ENCODE results near the gene CHD1.

The CHD1 gene

GRCh38 chr5:98907951-98908350 is 20.9 kb downstream of the CHD1 start:
- peaks cover 2% of the 10 kb centered on the region for H3K4me1 ChIP-seq (ENCODE audit: control insufficient read depth, insufficient read depth, low read length)
- H3K36me3 ChIP-seq (ENCODE audit: control insufficient read depth, insufficient read depth, low read length) = no peaks in the 10 kb centered on the region
- H3K27ac ChIP-seq (ENCODE audit: low read depth, low read length) = no peak overlapping the region
- H3K4me3 ChIP-seq (ENCODE audit: low read length) = no peak overlapping the region
- no peak overlapping the region for H3K9ac ChIP-seq (ENCODE audit: low read length)
- no peaks in the 10 kb centered on the region for H3K27me3 ChIP-seq (ENCODE audit: control insufficient read depth, insufficient read depth, low read length)

- H3K27ac ChIP-seq (ENCODE audit: low read depth, low read length) = no peak overlapping the region
- peaks cover 2% of the 10 kb centered on the region for H3K4me1 ChIP-seq (ENCODE audit: control insufficient read depth, insufficient read depth, low read length)
- no peak overlapping the region for H3K4me3 ChIP-seq (ENCODE audit: low read length)
- no peaks in the 10 kb centered on the region for H3K36me3 ChIP-seq (ENCODE audit: control insufficient read depth, insufficient read depth, low read length)
- H3K9ac ChIP-seq (ENCODE audit: low read length) = no peak overlapping the region
- no peaks in the 10 kb centered on the region for H3K27me3 ChIP-seq (ENCODE audit: control insufficient read depth, insufficient read depth, low read length)
These were observed 22.0 kb downstream of the CHD1 start for GRCh38 chr5:98906756-98907355.

GRCh38 chr5:98905857-98906688 is 22.7 kb downstream of the CHD1 start:
- no peak overlapping the region for H3K9ac ChIP-seq (ENCODE audit: low read length)
- no peaks in the 10 kb centered on the region for H3K4me1 ChIP-seq (ENCODE audit: control insufficient read depth, insufficient read depth, low read length)
- no peaks in the 10 kb centered on the region for H3K36me3 ChIP-seq (ENCODE audit: control insufficient read depth, insufficient read depth, low read length)
- no peak overlapping the region for H3K27ac ChIP-seq (ENCODE audit: low read depth, low read length)
- no peaks in the 10 kb centered on the region for H3K27me3 ChIP-seq (ENCODE audit: control insufficient read depth, insufficient read depth, low read length)
- H3K4me3 ChIP-seq (ENCODE audit: low read length) = no peak overlapping the region

- no peak overlapping the region for H3K9ac ChIP-seq (ENCODE audit: low read length)
- no peaks in the 10 kb centered on the region for H3K36me3 ChIP-seq (ENCODE audit: control insufficient read depth, insufficient read depth, low read length)
- no peaks in the 10 kb centered on the region for H3K4me1 ChIP-seq (ENCODE audit: control insufficient read depth, insufficient read depth, low read length)
- H3K27ac ChIP-seq (ENCODE audit: low read depth, low read length) = no peak overlapping the region
- no peak overlapping the region for H3K4me3 ChIP-seq (ENCODE audit: low read length)
- no peaks in the 10 kb centered on the region for H3K27me3 ChIP-seq (ENCODE audit: control insufficient read depth, insufficient read depth, low read length)
These were observed 24.0 kb downstream of the CHD1 start for GRCh38 chr5:98904780-98905179.

- Histone ChIP-seq H3K27ac (ENCODE audit: low read depth, low read length) (no peak overlapping the region), H3K9ac (ENCODE audit: low read length) (no peak overlapping the region), H3K36me3 (ENCODE audit: control insufficient read depth, insufficient read depth, low read length) (peaks cover 8% of the 10 kb centered on the region)
These were observed 26.1 kb downstream of the CHD1 start for GRCh38 chr5:98902733-98903132.

DNA sequence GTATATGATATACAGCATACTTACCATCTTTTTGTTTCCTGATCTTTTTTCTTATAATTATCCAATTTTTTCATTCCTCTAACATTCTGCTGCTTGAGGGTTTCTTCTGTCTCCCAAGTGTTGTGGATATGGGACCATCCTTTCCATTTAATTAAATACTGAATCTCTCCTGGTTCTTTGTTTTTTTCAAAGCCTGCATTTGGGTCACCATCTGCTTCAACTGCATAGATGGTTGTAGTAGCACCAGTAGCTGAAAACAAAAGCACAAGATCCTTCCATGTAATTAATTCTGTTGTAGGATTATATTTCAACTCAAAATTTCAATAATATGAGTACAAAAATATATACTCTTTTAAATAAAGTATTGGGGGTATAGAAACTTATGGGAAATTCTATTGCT is 29.4 kb downstream of the CHD1 start:
- no peak overlapping the region for H3K4me3 ChIP-seq (ENCODE audit: low read length)
- no peaks in the 10 kb centered on the region for H3K27me3 ChIP-seq (ENCODE audit: control insufficient read depth, insufficient read depth, low read length)
- no peak overlapping the region for H3K27ac ChIP-seq (ENCODE audit: low read depth, low read length)
- no peak overlapping the region for H3K9ac ChIP-seq (ENCODE audit: low read length)
- H3K36me3 ChIP-seq (ENCODE audit: control insufficient read depth, insufficient read depth, low read length) = peaks cover 17% of the 10 kb centered on the region
- no peaks in the 10 kb centered on the region for H3K4me1 ChIP-seq (ENCODE audit: control insufficient read depth, insufficient read depth, low read length)

More at GRCh38 chr5:98902733-98903132, 26.1 kb downstream of the CHD1 start:
- no peaks in the 10 kb centered on the region for H3K27me3 ChIP-seq (ENCODE audit: control insufficient read depth, insufficient read depth, low read length)
- H3K4me1 ChIP-seq (ENCODE audit: control insufficient read depth, insufficient read depth, low read length) = no peaks in the 10 kb centered on the region
- no peak overlapping the region for H3K4me3 ChIP-seq (ENCODE audit: low read length)

DNA sequence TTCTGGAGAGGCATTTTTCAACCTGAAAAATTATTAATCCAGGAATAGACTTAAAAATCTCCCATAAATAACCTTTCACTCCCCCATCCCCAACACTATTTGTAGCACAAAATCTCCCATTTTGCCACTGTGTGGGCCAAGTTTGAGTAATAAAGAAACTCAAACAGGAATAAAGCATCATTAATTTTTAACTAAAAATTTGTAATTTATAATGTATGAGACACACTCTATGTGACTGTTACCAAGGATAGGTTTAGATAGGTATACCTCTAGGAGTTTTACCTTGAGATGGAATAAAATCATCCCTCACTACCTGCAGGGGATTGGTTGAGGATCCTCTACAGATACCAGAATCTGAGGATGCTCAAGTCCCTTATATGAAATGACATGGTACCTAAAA is 30.1 kb downstream of the CHD1 start:
- Histone ChIP-seq H3K27me3 (ENCODE audit: control insufficient read depth, insufficient read depth, low read length) (no peaks in the 10 kb centered on the region), H3K4me1 (ENCODE audit: control insufficient read depth, insufficient read depth, low read length) (no peaks in the 10 kb centered on the region), H3K4me3 (ENCODE audit: low read length) (no peak overlapping the region), H3K27ac (ENCODE audit: low read depth, low read length) (no peak overlapping the region), H3K36me3 (ENCODE audit: control insufficient read depth, insufficient read depth, low read length) (peaks cover 17% of the 10 kb centered on the region), H3K9ac (ENCODE audit: low read length) (no peak overlapping the region)

DNA sequence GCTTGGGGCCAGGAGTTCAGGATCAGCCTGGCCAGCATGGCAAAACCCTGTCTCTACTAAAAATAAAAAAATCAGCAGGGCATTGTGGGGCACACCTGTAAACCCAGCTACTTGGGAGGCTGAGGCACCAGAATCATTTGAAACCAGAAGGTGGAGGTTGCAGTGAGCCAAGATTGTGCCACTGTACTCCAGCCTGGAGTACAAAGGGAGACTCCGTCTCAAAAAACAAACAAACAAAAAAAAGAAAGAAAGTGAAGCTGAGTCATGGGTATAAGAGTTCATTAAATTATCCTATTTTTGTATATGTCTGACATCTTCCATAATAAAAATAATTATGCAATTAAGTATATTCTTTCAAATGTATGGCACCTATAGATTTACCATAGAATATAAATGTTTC is 37.2 kb downstream of the CHD1 start:
- H3K4me1 ChIP-seq (ENCODE audit: control insufficient read depth, insufficient read depth, low read length) = no peaks in the 10 kb centered on the region
- no peaks in the 10 kb centered on the region for H3K27me3 ChIP-seq (ENCODE audit: control insufficient read depth, insufficient read depth, low read length)
- H3K9ac ChIP-seq (ENCODE audit: low read length) = no peak overlapping the region
- peaks cover 12% of the 10 kb centered on the region for H3K36me3 ChIP-seq (ENCODE audit: control insufficient read depth, insufficient read depth, low read length)
- no peak overlapping the region for H3K4me3 ChIP-seq (ENCODE audit: low read length)
- no peak overlapping the region for H3K27ac ChIP-seq (ENCODE audit: low read depth, low read length)

DNA sequence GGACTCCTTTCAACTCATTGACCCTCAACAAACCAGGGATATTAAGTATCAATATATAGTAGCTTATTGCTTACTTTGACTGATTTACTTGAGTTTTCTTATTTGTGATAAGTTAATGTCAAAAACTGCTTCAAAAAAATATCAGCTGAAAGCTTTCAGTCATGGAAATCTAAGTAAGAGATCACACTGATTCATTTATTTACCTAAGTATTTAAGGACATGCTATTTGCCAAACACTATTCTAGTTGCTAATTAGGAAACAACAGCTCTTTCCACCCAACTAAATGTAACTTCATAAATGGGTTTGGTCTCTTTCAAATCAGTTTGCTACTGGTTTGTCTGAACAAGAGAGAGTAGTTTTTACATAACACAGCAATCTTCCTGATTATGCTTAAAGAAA is 48.2 kb downstream of the CHD1 start:
- H3K4me3 ChIP-seq (ENCODE audit: low read length) = no peak overlapping the region
- H3K27ac ChIP-seq (ENCODE audit: low read depth, low read length) = no peak overlapping the region
- H3K4me1 ChIP-seq (ENCODE audit: control insufficient read depth, insufficient read depth, low read length) = no peaks in the 10 kb centered on the region
- H3K9ac ChIP-seq (ENCODE audit: low read length) = no peak overlapping the region
- peaks cover 17% of the 10 kb centered on the region for H3K36me3 ChIP-seq (ENCODE audit: control insufficient read depth, insufficient read depth, low read length)
- H3K27me3 ChIP-seq (ENCODE audit: control insufficient read depth, insufficient read depth, low read length) = no peaks in the 10 kb centered on the region

DNA sequence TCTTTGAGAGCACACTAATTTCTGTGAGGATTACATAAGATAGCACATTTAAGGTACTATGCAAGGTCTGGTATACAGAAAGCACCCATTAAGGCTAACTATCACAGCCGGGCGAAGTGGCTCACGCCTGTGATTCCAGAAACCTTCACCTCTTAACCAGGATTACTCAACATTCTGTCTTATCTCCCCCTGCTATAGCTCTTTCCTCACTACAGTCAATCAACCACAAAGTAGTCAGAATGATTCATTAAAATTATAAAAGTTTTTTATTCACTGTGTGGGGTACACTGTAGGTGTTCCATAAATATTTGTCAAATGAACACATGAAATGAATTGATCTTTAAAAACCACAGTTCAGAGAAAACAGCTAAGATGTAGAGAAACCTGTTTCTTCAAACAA is 48.7 kb downstream of the CHD1 start:
- Histone ChIP-seq H3K36me3 (ENCODE audit: control insufficient read depth, insufficient read depth, low read length) (peaks cover 17% of the 10 kb centered on the region), H3K27ac (ENCODE audit: low read depth, low read length) (no peak overlapping the region)

GRCh38 chr5:98877600-98877999 is 51.2 kb downstream of the CHD1 start:
- no peaks in the 10 kb centered on the region for H3K27me3 ChIP-seq (ENCODE audit: control insufficient read depth, insufficient read depth, low read length)
- peaks cover 19% of the 10 kb centered on the region for H3K36me3 ChIP-seq (ENCODE audit: control insufficient read depth, insufficient read depth, low read length)
- no peak overlapping the region for H3K9ac ChIP-seq (ENCODE audit: low read length)
- no peaks in the 10 kb centered on the region for H3K4me1 ChIP-seq (ENCODE audit: control insufficient read depth, insufficient read depth, low read length)
- H3K27ac ChIP-seq (ENCODE audit: low read depth, low read length) = no peak overlapping the region
- no peak overlapping the region for H3K4me3 ChIP-seq (ENCODE audit: low read length)

More for the DNA sequence above, 48.7 kb downstream of the CHD1 start:
- Histone ChIP-seq H3K4me3 (ENCODE audit: low read length) (no peak overlapping the region), H3K27me3 (ENCODE audit: control insufficient read depth, insufficient read depth, low read length) (no peaks in the 10 kb centered on the region), H3K9ac (ENCODE audit: low read length) (no peak overlapping the region), H3K4me1 (ENCODE audit: control insufficient read depth, insufficient read depth, low read length) (no peaks in the 10 kb centered on the region)

DNA sequence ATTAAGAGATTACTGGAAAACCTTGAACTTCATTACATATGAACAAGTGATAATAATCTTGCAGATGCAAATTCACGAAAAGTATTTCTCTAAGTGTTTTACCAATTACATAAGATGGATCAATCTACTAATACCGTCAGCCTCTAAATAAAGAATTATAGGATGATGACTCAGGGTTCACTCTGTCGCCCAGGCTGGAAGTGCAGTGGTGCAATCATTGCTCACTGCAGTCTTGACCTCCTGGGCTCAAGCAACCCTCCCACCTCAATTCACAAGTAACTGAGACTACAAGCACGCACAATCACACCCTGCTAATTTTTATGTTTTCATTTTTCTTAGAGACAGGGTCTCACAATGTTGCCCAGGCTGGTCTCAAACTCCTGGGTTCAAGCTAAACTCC is 56.1 kb downstream of the CHD1 start:
- Histone ChIP-seq H3K36me3 (ENCODE audit: control insufficient read depth, insufficient read depth, low read length) (peaks cover 16% of the 10 kb centered on the region), H3K4me1 (ENCODE audit: control insufficient read depth, insufficient read depth, low read length) (no peaks in the 10 kb centered on the region), H3K4me3 (ENCODE audit: low read length) (no peak overlapping the region)

GRCh38 chr5:98865690-98866089 is 63.1 kb downstream of the CHD1 start:
- H3K36me3 ChIP-seq (ENCODE audit: control insufficient read depth, insufficient read depth, low read length) = peaks cover 10% of the 10 kb centered on the region

More for the DNA sequence above, 56.1 kb downstream of the CHD1 start:
- no peak overlapping the region for H3K9ac ChIP-seq (ENCODE audit: low read length)
- H3K27me3 ChIP-seq (ENCODE audit: control insufficient read depth, insufficient read depth, low read length) = no peaks in the 10 kb centered on the region
- H3K27ac ChIP-seq (ENCODE audit: low read depth, low read length) = no peak overlapping the region

More at GRCh38 chr5:98865690-98866089, 63.1 kb downstream of the CHD1 start:
- Histone ChIP-seq H3K4me1 (ENCODE audit: control insufficient read depth, insufficient read depth, low read length) (no peaks in the 10 kb centered on the region), H3K9ac (ENCODE audit: low read length) (no peak overlapping the region), H3K27ac (ENCODE audit: low read depth, low read length) (no peak overlapping the region), H3K27me3 (ENCODE audit: control insufficient read depth, insufficient read depth, low read length) (no peaks in the 10 kb centered on the region), H3K4me3 (ENCODE audit: low read length) (no peak overlapping the region)
